Measurements from ENCODE around the gene YPEL2. TPM values are rescaled to one million over a fixed set of nuclear protein-coding genes. Genes with fewer than 3 reads are reported as not detected.

YPEL2 gene
- total and polyA plus RNA-seq, 4 donors = 7.8 to 47.0 (median 11.4) TPM

- Histone ChIP-seq H3K27ac (ENCODE audit: low read depth in 1 of 2, low read length in 1 of 2) (no peak overlapping the region), H3K27me3 (ENCODE audit: control insufficient read depth in 3 of 3, insufficient read depth in 3 of 3, low read length in 2 of 3) (no peaks in the 10 kb centered on the region), H3K4me3 (no peak overlapping the region), H3K4me1 (ENCODE audit: control insufficient read depth in 5 of 5, insufficient read depth in 5 of 5, low read length in 5 of 5) (peaks cover 0 to 3% (median 0%) of the 10 kb centered on the region in 5 donors), H3K9me3 (ENCODE audit: control insufficient read depth in 4 of 4, insufficient read depth in 3 of 4, low read length in 3 of 4) (no peaks in the 10 kb centered on the region), H3K36me3 (ENCODE audit: control insufficient read depth in 4 of 4, insufficient read depth in 4 of 4, low read length in 4 of 4) (no peaks in the 10 kb centered on the region), H3K9ac (ENCODE audit: insufficient read depth in 1 of 2, low read length in 2 of 2) (no peak overlapping the region)
- no peak for TF ChIP-seq CTCF (IDR thresholded peaks at IDR 0.05; ENCODE audit: control extremely low read depth, extremely low read depth)
- WGBS, 2 donors = 58 to 61% methylated on average over 4 of the region's 4 CpGs
- ATAC-seq (ENCODE audit: insufficient read depth, low FRiP score) = no peak
- no peak for DNase-seq
These were observed 15.6 kb upstream of the YPEL2 start for GRCh38 chr17:59315866-59316265.

GRCh38 chr17:59327121-59327980 lies 4.1 kb upstream of the YPEL2 start:
- H3K36me3 ChIP-seq (ENCODE audit: control insufficient read depth in 4 of 4, insufficient read depth in 4 of 4, low read length in 4 of 4) = no peaks in the 10 kb centered on the region
- DNase-seq (peak in 2 of 3 donors; percentile 62 to 73), ATAC-seq (ENCODE audit: insufficient read depth, low FRiP score) (no peak)
- peak overlapping the region in 1 of 2 donors; percentile 23 for H3K9ac ChIP-seq (ENCODE audit: insufficient read depth in 1 of 2, low read length in 2 of 2)
- no peak overlapping the region for H3K27ac ChIP-seq (ENCODE audit: low read depth in 1 of 2, low read length in 1 of 2)
- H3K4me1 ChIP-seq (ENCODE audit: control insufficient read depth in 5 of 5, insufficient read depth in 5 of 5, low read length in 5 of 5) = peaks cover 7 to 47% (median 10%) of the 10 kb centered on the region in 5 donors
- H3K4me3 ChIP-seq = no peak overlapping the region
- no peak for TF ChIP-seq CTCF (IDR thresholded peaks at IDR 0.05; ENCODE audit: control extremely low read depth, extremely low read depth)
- H3K9me3 ChIP-seq (ENCODE audit: control insufficient read depth in 4 of 4, insufficient read depth in 3 of 4, low read length in 3 of 4) = no peaks in the 10 kb centered on the region
- WGBS, 2 donors = 69 to 76% methylated on average over 5 of the region's 5 CpGs
- no peaks in the 10 kb centered on the region for H3K27me3 ChIP-seq (ENCODE audit: control insufficient read depth in 3 of 3, insufficient read depth in 3 of 3, low read length in 2 of 3)

- H3K4me1 ChIP-seq (ENCODE audit: control insufficient read depth in 5 of 5, insufficient read depth in 5 of 5, low read length in 5 of 5) = peaks cover 8 to 52% (median 10%) of the 10 kb centered on the region in 5 donors
- no peaks in the 10 kb centered on the region for H3K27me3 ChIP-seq (ENCODE audit: control insufficient read depth in 3 of 3, insufficient read depth in 3 of 3, low read length in 2 of 3)
- no peak overlapping the region for H3K27ac ChIP-seq (ENCODE audit: low read depth in 1 of 2, low read length in 1 of 2)
- ATAC-seq (ENCODE audit: insufficient read depth, low FRiP score) (no peak), DNase-seq (peak in 2 of 3 donors; percentile 55 to 69)
- TF ChIP-seq CTCF (IDR thresholded peaks at IDR 0.05; ENCODE audit: control extremely low read depth, extremely low read depth) = no peak
- no peaks in the 10 kb centered on the region for H3K9me3 ChIP-seq (ENCODE audit: control insufficient read depth in 4 of 4, insufficient read depth in 3 of 4, low read length in 3 of 4)
- H3K9ac ChIP-seq (ENCODE audit: insufficient read depth in 1 of 2, low read length in 2 of 2) = peak overlapping the region in 1 of 2 donors; percentile 23
- H3K36me3 ChIP-seq (ENCODE audit: control insufficient read depth in 4 of 4, insufficient read depth in 4 of 4, low read length in 4 of 4) = no peaks in the 10 kb centered on the region
- H3K4me3 ChIP-seq = no peak overlapping the region
These were observed 3.5 kb upstream of the YPEL2 start for GRCh38 chr17:59327981-59328290.

All from lung (tissue), 12 donors.